ELF-1 (cell line): ENCODE results near the gene TACSTD2.
A peak's percentile ranks its signal among the peaks of the same experiment; 100 is the strongest.
"Not testable (repeated sequence)": the region's sequence is repeated elsewhere in the genome, so short reads cannot be mapped to it uniquely, and the experiment has no call there.

Experiments used
- DNase-seq: peaks from one replicate; pipeline ENCODE4 v3.0.0-alpha.2; 2016; ENCODE audit warnings: low read depth, low spot score

Gene TACSTD2

GRCh38 chr1:58588396-58588795 lies 11.3 kb upstream of the TACSTD2 start:
- no peak for DNase-seq

GRCh38 chr1:58587667-58588066 lies 10.6 kb upstream of the TACSTD2 start:
- DNase-seq: no peak

DNA sequence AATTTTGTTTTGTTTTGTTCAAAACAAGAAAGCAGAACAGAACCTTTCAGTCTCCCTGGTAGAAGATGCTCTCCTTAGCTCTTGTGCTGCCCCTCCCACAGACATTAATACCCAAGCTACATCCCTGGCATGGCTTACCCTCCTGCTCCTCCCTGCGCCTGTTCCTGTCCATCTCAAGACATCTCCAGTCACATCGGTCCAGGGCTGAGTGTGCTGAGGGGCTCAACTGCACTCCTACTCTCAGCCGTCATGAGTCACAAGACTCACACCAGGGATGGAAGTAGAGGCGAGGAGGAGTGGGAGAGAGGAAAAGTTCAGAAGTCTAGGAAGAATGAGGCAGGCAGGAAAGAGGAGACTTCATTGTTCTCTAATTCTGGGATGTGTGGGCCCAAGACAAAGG lies 9.2 kb upstream of the TACSTD2 start:
- no peak for DNase-seq

DNA sequence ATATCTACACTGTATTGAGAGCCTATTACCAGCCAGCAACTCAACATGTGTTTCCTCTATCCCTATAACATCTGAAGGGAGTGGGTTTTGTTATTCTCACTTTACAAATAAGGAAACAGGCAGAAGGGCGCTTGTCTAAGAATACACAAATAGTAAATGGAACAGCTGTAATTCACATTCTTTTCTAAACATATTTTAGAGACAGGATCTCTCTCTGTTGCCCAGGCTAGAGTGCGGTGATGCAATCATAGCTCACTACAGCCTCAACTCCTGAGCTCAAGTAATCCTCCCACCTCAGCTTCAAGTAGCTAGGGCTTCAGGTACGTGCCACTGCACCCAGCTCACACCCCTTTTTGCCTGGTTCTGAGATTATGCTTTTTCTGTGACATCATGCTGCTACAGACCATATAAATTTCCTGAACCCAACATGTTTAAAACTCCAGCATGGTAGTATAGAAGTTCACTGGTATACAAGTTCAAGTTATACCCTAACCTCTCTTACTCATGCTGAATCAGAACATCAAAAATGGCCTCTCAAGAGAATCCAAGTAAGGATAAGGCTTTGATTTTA lies 8.6 kb upstream of the TACSTD2 start:
- DNase-seq: no peak

GRCh38 chr1:58585166-58585565 lies 8.1 kb upstream of the TACSTD2 start:
- no peak for DNase-seq

DNA sequence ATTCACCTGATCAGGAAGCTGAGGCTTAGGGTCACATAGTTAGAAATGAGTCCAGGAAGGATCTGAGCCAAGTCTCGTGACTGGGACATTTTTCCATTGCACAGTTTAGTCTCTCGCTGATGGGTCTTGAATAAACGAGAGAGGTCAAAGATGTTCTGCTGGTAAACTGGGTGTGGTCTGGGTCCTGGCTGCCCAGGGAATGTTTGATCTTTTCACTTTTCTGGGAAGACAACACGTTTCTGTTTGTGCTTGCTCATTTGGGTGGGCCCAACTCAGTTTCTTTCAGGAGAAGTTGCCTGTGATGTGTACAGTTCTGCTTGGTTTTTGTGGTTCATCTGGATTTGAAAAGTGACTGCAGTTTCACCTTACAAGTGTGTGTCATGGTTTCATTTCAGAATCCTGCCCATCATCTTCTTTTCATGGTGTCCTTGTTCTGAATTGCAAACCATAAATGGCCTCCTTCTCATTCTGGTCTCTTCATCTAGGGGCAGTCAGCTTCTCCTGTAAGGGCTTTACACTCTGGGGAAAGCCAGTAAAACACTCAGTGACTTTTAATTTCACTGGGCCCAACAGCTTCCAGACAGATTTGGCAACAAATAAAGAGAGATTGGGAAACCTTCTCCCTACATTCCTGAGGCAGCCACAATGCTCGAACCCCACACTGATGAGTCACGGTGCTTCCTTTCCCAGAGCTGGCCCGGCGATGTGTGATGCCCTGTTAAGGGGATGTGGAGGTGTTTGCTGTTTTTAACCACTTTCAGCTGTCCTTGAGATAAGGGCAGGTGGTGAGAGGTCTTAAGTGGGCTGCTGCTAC lies 7.2 kb upstream of the TACSTD2 start:
- DNase-seq: peak; percentile 55

DNA sequence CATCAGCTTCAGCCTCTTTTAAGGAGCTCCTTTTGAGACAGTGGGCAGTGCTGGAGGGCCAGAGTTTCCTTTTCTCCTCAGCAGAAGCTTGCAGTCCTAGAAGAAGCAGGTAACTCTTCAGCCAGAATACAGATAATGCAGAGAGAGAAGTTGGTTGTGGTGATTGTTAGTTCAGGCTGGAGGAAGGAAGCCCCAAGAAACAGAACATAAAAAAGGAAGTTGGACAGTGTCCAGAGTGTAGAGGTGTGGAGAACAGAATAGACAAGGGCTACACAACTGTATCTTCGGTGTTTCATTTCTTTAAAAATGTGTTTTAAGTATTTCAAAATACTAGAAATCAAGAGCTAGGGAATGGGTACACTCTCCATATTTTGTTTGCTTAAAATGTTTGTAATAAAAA lies 6.4 kb upstream of the TACSTD2 start:
- DNase-seq: no peak

DNA sequence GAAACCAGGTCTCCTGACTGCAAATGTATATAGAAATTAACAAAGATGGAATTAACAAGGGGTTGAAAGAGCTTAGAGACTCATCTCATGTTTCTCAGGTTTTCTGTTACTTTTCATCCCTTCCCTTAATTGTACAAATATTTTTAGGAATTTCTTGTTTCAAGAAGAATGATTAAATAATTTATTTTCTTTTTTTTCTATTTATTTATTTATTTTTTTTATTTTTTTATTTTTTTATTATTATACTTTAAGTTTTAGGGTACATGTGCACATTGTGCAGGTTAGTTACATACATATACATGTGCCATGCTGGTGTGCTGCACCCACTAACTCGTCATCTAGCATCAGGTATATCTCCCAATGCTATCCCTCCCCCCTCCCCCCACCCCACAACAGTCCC lies 5.1 kb upstream of the TACSTD2 start:
- not testable (repeated sequence) for DNase-seq

GRCh38 chr1:58581641-58582040 lies 4.6 kb upstream of the TACSTD2 start:
- DNase-seq: no peak

DNA sequence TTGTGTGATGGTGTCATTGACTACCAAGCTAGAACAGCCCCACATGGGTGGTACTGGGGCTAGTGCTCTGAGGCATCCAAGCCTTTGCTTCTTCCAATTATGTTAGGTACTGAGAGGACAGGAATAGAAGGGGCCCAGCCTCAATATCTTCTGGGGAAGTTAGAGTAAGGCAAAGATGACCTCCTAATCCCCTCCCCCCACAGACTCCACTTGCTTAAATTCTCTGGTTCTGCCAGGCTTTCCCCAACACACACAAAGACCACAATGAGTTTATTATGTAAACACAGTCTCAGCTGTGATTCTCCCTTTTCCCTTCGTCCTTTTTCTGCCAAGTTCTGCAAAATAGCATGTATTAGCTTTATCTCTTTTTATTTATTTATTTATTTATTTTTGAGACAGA lies 3.1 kb upstream of the TACSTD2 start:
- DNase-seq: no peak

- no peak for DNase-seq
Measured at GRCh38 chr1:58577654-58578030, 590 bp upstream of the TACSTD2 start.

- DNase-seq: peak; percentile 43
Measured at GRCh38 chr1:58576325-58576726, 726 bp downstream of the TACSTD2 start.

- no peak for DNase-seq
Measured at GRCh38 chr1:58575551-58576324, 1.3 kb downstream of the TACSTD2 start.

GRCh38 chr1:58574816-58575215 lies 2.2 kb downstream of the TACSTD2 start:
- DNase-seq: no peak

DNA sequence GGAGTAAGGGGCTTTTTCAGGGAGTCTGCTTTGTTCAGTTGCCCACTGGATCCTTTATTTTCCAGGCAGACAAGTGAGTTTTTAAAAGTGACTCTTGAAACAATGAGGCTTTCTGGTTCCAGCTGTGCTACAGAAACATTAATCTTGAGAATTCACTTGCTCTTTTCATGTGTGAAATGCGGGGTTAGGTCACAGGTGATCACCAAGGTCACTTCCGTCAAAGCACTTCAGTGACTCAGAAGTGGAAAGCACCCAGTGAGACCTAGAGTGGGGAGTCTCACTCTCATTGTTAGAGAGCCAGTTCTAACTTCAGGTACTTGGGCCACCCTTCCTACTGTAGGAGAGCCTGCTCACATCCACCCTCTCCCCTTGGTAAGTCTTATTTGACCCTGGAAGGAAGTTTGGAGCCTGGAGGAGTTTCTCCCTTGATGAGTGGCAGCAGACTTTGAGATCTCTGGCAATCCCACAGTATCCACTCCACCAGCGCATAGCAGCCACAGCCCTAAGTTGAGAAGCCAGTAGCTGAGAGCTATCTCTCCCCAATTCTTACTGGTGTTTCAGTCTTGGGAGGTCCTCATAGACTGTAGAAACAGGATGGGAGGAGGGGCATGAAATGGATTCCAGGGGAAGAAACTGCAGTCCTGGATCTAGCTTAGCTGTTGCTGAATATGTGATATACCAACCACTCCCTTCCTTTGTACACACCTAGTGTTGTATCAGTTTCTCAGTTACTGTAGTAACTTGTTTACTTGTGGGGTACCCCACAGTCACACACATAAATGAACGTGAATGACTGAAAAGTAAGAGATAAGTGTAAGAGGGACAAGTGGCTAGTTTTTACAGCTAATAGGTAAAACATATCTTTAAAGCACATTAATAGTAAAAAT lies 3.1 kb downstream of the TACSTD2 start:
- no peak for DNase-seq

- no peak for DNase-seq
Measured at GRCh38 chr1:58573138-58573537, 3.9 kb downstream of the TACSTD2 start.

DNA sequence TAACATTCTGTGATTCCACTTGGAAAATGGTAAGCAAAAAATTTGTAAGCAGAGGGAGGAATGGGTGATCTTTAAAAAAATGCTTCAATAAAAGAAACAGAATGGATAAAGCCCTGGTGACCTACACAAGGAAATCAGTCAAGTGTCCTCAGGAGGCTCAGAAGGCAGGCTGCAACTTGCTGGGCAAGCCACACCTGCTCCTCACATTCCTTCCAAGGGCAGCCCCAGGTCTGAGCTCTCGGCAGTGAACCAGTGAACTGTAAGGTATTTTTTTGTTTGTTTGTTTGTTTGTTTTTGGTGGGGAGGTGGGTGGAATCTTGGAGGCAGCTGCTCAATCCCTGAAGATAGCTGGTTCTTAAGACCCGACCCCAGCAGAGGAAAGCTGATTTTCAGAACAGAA lies 4.4 kb downstream of the TACSTD2 start:
- DNase-seq: peak; percentile 28

- DNase-seq: no peak
Measured at GRCh38 chr1:58571616-58572015, 5.4 kb downstream of the TACSTD2 start.

DNA sequence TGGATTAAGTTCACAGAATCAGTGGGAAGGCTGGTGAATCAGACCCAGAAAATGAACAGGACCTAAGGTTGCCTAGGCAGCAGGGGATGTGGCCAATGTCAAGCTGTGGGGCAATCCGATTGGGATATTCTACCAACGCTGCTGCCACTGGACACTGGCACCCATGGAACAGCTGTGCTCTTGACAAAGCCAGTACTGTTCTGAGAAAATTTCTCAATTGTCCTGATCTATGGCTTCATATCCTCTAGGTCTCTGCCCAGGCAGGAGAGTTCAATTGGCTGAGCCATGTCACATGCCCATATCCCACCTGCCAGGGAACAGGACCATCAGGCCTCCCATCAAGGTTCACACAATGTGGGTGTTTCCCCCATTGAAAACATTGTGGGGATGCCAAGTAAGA lies 6.2 kb downstream of the TACSTD2 start:
- no peak for DNase-seq

- DNase-seq: no peak
Measured at GRCh38 chr1:58570094-58570493, 7.0 kb downstream of the TACSTD2 start.

DNA sequence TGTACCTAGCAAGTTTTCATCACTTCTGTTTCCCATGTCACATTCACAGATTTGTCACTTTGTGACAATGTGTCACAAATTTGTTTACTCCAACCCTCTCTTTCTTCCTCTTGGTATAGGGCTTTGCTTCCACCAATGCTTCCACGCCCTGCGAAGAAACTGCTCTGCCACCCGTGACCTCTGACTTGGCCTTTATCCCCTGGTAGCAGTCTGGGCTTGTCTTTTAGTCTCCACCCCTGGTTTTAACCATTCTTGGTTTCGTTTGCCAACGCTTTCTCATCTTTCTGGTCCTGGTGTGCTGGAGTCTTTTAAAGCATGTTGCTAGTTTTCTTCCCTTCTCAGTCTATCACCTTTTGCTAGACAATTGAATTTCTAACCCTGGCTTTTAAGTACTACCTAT lies 8.1 kb downstream of the TACSTD2 start:
- DNase-seq: no peak
